ENCODE results near the gene AGPAT4. TPM values are rescaled to one million over a fixed set of nuclear protein-coding genes. Genes with fewer than 3 reads are reported as not detected.

AGPAT4 gene
- total and polyA plus RNA-seq, 2 donors (not counting 3 experiments of a cell fraction or from before 2014, with no cell fraction given), result 10.2 to 15.2 TPM

GRCh38 chr6:161152907-161153662 is 120.8 kb downstream of the AGPAT4 start:
- ChIA-PET POLR2A (no interaction called here), CTCF (interaction anchor here (0.7 to 7.8 kb wide), 4 partner anchors 10 to 219 kb away, joined by 3 to 142 read pairs (median 4); partner anchors contain the start of gene AGPAT4)
- Histone ChIP-seq H3K27ac (ENCODE audit: insufficient read depth, low read depth, low read length) (no peak overlapping the region), H3K27me3 (ENCODE audit: control insufficient read depth in 2 of 2, insufficient read depth in 2 of 2, low read length in 2 of 2) (no peaks in the 10 kb centered on the region), H3K36me3 (ENCODE audit: control insufficient read depth in 2 of 2, extremely low read depth in 1 of 2, insufficient read depth in 2 of 2, low read length in 2 of 2) (peaks cover 0 to 2% of the 10 kb centered on the region in 2 experiments), H3K4me2 (ENCODE audit: insufficient read depth, low read length) (no peak overlapping the region), H4K20me1 (replicated peaks; ENCODE audit: control insufficient read depth, extremely low read depth, insufficient read depth, low read length) (no peaks in the 10 kb centered on the region), H3K9ac (replicated peaks; ENCODE audit: extremely low read depth, insufficient read depth, low read length) (no peak overlapping the region), H3K4me3 (replicated peaks in 1 of 3; ENCODE audit: insufficient read depth in 1 of 3, low read depth in 1 of 3, low read length in 3 of 3) (no peak overlapping the region), H2AFZ (ENCODE audit: low read depth, low read length) (no peak overlapping the region), H3K4me1 (ENCODE audit: control insufficient read depth, extremely low read depth, insufficient read depth, low read length) (no peaks in the 10 kb centered on the region), H3K79me2 (ENCODE audit: control insufficient read depth, insufficient read depth, low read length) (no peaks in the 10 kb centered on the region), H3K9me1 (replicated peaks; ENCODE audit: control insufficient read depth, extremely low read depth, insufficient read depth, low read length) (no peaks in the 10 kb centered on the region), H3K9me3 (replicated peaks; ENCODE audit: control insufficient read depth, insufficient read depth, low read length) (no peaks in the 10 kb centered on the region)
- dilution Hi-C loops (cut with MboI; ENCODE audit: extremely low pct_ligation_motif_present, low sequenced_read_pairs), result no loop called here
- BruUV-seq (replicated peaks), result no TSS peak
- TF ChIP-seq MYC (IDR thresholded peaks at IDR 0.05; ENCODE audit: low read depth, low read length) (no peak), CTCF (IDR thresholded peaks at IDR 0.05; ENCODE audit: extremely low read depth in 1 of 2, insufficient read depth in 1 of 2, low read depth in 1 of 2, low read length in 2 of 2) (peak; percentile 15 to 54)
- no peak for FAIRE-seq
- intact Hi-C loops (cut with micrococcal nuclease), result loop anchor here (1.0 kb wide), 1 partner anchor 218 kb away; no protein-coding TSS in a partner anchor
- DNase-seq (ENCODE audit: low read depth, low spot score), result no peak

- no peak overlapping the region for H3K4me2 ChIP-seq (ENCODE audit: insufficient read depth, low read length)
- no peak for TF ChIP-seq EZH2 (IDR thresholded peaks at IDR 0.05; ENCODE audit: borderline replicate concordance, low read depth, low read length, severe bottlenecking)
- no peak for TF ChIP-seq FOS (IDR thresholded peaks at IDR 0.05; ENCODE audit: borderline replicate concordance, insufficient read depth, low read length)
- no peak for TF ChIP-seq GATA2 (IDR thresholded peaks at IDR 0.05; ENCODE audit: insufficient read depth, insufficient read length, low read depth, low read length)
- TF ChIP-seq MYC (IDR thresholded peaks at IDR 0.05; ENCODE audit: low read depth, low read length), result no peak
- TF ChIP-seq JUN (IDR thresholded peaks at IDR 0.05; ENCODE audit: borderline replicate concordance, insufficient read depth, insufficient read length, low read depth), result no peak
- no peak for TF ChIP-seq CTCF (IDR thresholded peaks at IDR 0.05; ENCODE audit: extremely low read depth in 1 of 2, insufficient read depth in 1 of 2, low read depth in 1 of 2, low read length in 2 of 2)
- no peak for TF ChIP-seq MAX (IDR thresholded peaks at IDR 0.05; ENCODE audit: insufficient read depth, insufficient read length)
- TF ChIP-seq POLR2AphosphoS5 (IDR thresholded peaks at IDR 0.05; ENCODE audit: insufficient read depth, low read depth, low read length), result no peak
- TF ChIP-seq POLR2A (IDR thresholded peaks at IDR 0.05; ENCODE audit: low read depth, low read length), result no peak
- no peaks in the 10 kb centered on the region for H3K9me3 ChIP-seq (replicated peaks; ENCODE audit: control insufficient read depth, insufficient read depth, low read length)
- H2AFZ ChIP-seq (ENCODE audit: low read depth, low read length), result no peak overlapping the region
- H3K9me1 ChIP-seq (replicated peaks; ENCODE audit: control insufficient read depth, extremely low read depth, insufficient read depth, low read length), result no peaks in the 10 kb centered on the region
- POLR2A ChIA-PET, result no interaction called here
- H3K27ac ChIP-seq (ENCODE audit: insufficient read depth, low read depth, low read length), result no peak overlapping the region
- intact Hi-C loops (cut with micrococcal nuclease), result no loop called here
- dilution Hi-C loops (cut with MboI; ENCODE audit: extremely low pct_ligation_motif_present, low sequenced_read_pairs), result no loop called here
- no TSS peak for BruUV-seq (replicated peaks)
- DNase-seq (ENCODE audit: low read depth, low spot score) (no peak), FAIRE-seq (no peak)
- no peaks in the 10 kb centered on the region for H4K20me1 ChIP-seq (replicated peaks; ENCODE audit: control insufficient read depth, extremely low read depth, insufficient read depth, low read length)
- no peak overlapping the region for H3K4me3 ChIP-seq (replicated peaks in 1 of 3; ENCODE audit: insufficient read depth in 1 of 3, low read depth in 1 of 3, low read length in 3 of 3)
- no peak overlapping the region for H3K9ac ChIP-seq (replicated peaks; ENCODE audit: extremely low read depth, insufficient read depth, low read length)
- no peaks in the 10 kb centered on the region for H3K79me2 ChIP-seq (ENCODE audit: control insufficient read depth, insufficient read depth, low read length)
- H3K36me3 ChIP-seq (ENCODE audit: control insufficient read depth in 2 of 2, extremely low read depth in 1 of 2, insufficient read depth in 2 of 2, low read length in 2 of 2), result peaks cover 0 to 4% of the 10 kb centered on the region in 2 experiments
- H3K4me1 ChIP-seq (ENCODE audit: control insufficient read depth, extremely low read depth, insufficient read depth, low read length), result no peaks in the 10 kb centered on the region
- no peaks in the 10 kb centered on the region for H3K27me3 ChIP-seq (ENCODE audit: control insufficient read depth in 2 of 2, insufficient read depth in 2 of 2, low read length in 2 of 2)
- CTCF ChIA-PET, result interaction anchor here (0.8 to 7.8 kb wide), 3 partner anchors 10 to 221 kb away, joined by 3 to 142 read pairs (median 3); no protein-coding TSS in a partner anchor
Measured at GRCh38 chr6:161152527-161152862, 121.4 kb downstream of the AGPAT4 start.
